Keratinocyte (primary cell): ENCODE data around the gene TSPAN18.

Experiments used
- EZH2 ChIP-seq: IDR thresholded peaks from one replicate; pipeline ENCODE4 v1.6.1; 2012; ENCODE audit warnings: inconsistent platforms, mild to moderate bottlenecking, low read length, moderate library complexity
- TF ChIP-seq, protein P1 (sequence below), 3 experiments: IDR thresholded peaks in 1 of 3; conservative IDR thresholded peaks in 1 of 3; optimal IDR thresholded peaks in 1 of 3; 2 replicates in 2 of 3; 3 replicates in 1 of 3; pipeline versions ENCODE3 to v1.5.1; 2011; ENCODE audit warnings: low read length in 3 of 3, mild to moderate bottlenecking in 3 of 3, moderate library complexity in 2 of 3, control low read depth in 1 of 3, inconsistent platforms in 1 of 3; ENCODE audit not compliant: insufficient read depth in 2 of 3; ENCODE audit errors: extremely low read depth in 1 of 3

DNA sequence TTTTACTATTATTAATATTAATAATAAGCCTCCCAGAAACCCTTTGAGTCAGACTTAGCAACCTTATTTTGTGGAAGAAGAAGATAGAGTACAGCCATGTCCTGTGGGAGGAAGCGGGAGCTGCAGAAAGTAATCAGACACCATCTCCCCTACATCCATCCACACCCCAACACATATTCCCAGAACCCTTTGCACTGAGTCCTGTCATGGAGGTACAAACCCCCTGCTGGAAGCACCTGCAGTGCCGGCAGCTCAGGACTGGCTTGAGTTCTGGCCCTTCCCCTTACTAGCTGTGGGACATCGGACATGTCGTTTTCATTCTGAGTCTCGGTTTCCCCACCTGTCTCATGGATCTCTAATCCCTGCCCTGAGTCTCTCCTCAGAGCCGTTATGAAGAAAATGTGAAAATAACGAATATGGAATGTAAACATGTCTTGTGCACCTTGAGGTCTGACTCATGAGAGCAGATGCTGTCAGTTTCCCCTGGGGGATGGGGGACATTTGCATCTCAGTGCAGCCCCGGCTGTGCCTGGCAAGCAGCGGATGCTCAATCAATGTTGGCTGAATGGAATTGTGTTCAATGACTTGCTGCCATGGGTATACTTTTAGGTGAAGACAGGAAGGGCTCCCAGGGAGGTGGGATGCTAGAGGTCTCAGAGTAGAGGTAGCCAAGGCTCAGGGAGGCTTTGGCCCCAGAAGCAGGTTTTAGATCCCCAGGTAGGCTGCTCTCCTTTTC is 178.5 kb downstream of the TSPAN18 start:
- TF ChIP-seq, protein P1, sequence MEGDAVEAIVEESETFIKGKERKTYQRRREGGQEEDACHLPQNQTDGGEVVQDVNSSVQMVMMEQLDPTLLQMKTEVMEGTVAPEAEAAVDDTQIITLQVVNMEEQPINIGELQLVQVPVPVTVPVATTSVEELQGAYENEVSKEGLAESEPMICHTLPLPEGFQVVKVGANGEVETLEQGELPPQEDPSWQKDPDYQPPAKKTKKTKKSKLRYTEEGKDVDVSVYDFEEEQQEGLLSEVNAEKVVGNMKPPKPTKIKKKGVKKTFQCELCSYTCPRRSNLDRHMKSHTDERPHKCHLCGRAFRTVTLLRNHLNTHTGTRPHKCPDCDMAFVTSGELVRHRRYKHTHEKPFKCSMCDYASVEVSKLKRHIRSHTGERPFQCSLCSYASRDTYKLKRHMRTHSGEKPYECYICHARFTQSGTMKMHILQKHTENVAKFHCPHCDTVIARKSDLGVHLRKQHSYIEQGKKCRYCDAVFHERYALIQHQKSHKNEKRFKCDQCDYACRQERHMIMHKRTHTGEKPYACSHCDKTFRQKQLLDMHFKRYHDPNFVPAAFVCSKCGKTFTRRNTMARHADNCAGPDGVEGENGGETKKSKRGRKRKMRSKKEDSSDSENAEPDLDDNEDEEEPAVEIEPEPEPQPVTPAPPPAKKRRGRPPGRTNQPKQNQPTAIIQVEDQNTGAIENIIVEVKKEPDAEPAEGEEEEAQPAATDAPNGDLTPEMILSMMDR (optimal IDR thresholded peaks at IDR 0.05 in 1 of 3, IDR thresholded peaks at IDR 0.05 in 1 of 3, conservative IDR thresholded peaks at IDR 0.05 in 1 of 3; ENCODE audit: extremely low read depth in 1 of 3, insufficient read depth in 2 of 3, low read length in 3 of 3): no peak
- TF ChIP-seq EZH2: no peak
